ENCODE results near the gene NUP58. TPM values are rescaled to one million over a fixed set of nuclear protein-coding genes. Genes with fewer than 3 reads are reported as not detected.

The NUP58 gene
- total RNA-seq, 1 donor from 2014 or later: 133 TPM

GRCh38 chr13:25330541-25330940 is 29.1 kb downstream of the NUP58 start:
- TF ChIP-seq CTCF (IDR thresholded peaks at IDR 0.05; ENCODE audit: insufficient read depth, low read length, severe bottlenecking): no peak
- peaks cover 4% of the 10 kb centered on the region for H3K36me3 ChIP-seq (ENCODE audit: control insufficient read depth, insufficient read depth, low read length)
- FAIRE-seq (no peak), DNase-seq (ENCODE audit: low read depth) (peak; percentile 23)
- no peak overlapping the region for H3K4me3 ChIP-seq (ENCODE audit: low read depth, low read length)
- H3K27me3 ChIP-seq (ENCODE audit: control insufficient read depth, insufficient read depth, low read length): no peaks in the 10 kb centered on the region

GRCh38 chr13:25335856-25336255 is 34.4 kb downstream of the NUP58 start:
- DNase-seq (ENCODE audit: low read depth) (no peak), FAIRE-seq (no peak)
- H3K27me3 ChIP-seq (ENCODE audit: control insufficient read depth, insufficient read depth, low read length): no peaks in the 10 kb centered on the region
- no peak for TF ChIP-seq CTCF (IDR thresholded peaks at IDR 0.05; ENCODE audit: insufficient read depth, low read length, severe bottlenecking)
- H3K36me3 ChIP-seq (ENCODE audit: control insufficient read depth, insufficient read depth, low read length): peaks cover 6% of the 10 kb centered on the region
- H3K4me3 ChIP-seq (ENCODE audit: low read depth, low read length): no peak overlapping the region

GRCh38 chr13:25345576-25345975 is 44.2 kb downstream of the NUP58 start:
- no peak for FAIRE-seq
- Histone ChIP-seq H3K36me3 (ENCODE audit: control insufficient read depth, insufficient read depth, low read length) (no peaks in the 10 kb centered on the region), H3K27me3 (ENCODE audit: control insufficient read depth, insufficient read depth, low read length) (no peaks in the 10 kb centered on the region), H3K4me3 (ENCODE audit: low read depth, low read length) (no peak overlapping the region)
- peak; percentile 22 for DNase-seq (ENCODE audit: low read depth)
- no peak for TF ChIP-seq CTCF (IDR thresholded peaks at IDR 0.05; ENCODE audit: insufficient read depth, low read length, severe bottlenecking)

- no peak for FAIRE-seq
- Histone ChIP-seq H3K36me3 (ENCODE audit: control insufficient read depth, insufficient read depth, low read length) (no peaks in the 10 kb centered on the region), H3K27me3 (ENCODE audit: control insufficient read depth, insufficient read depth, low read length) (no peaks in the 10 kb centered on the region), H3K4me3 (ENCODE audit: low read depth, low read length) (no peak overlapping the region)
- no peak for TF ChIP-seq CTCF (IDR thresholded peaks at IDR 0.05; ENCODE audit: insufficient read depth, low read length, severe bottlenecking)
- no peak for DNase-seq (ENCODE audit: low read depth)
These were observed 45.7 kb downstream of the NUP58 start for GRCh38 chr13:25347151-25347550.

- no peak overlapping the region for H3K4me3 ChIP-seq (ENCODE audit: low read depth, low read length)
- FAIRE-seq: no peak
- peak; percentile 17 for DNase-seq (ENCODE audit: low read depth)
- TF ChIP-seq CTCF (IDR thresholded peaks at IDR 0.05; ENCODE audit: insufficient read depth, low read length, severe bottlenecking): no peak
- H3K36me3 ChIP-seq (ENCODE audit: control insufficient read depth, insufficient read depth, low read length): no peaks in the 10 kb centered on the region
- no peaks in the 10 kb centered on the region for H3K27me3 ChIP-seq (ENCODE audit: control insufficient read depth, insufficient read depth, low read length)
These were observed 50.0 kb downstream of the NUP58 start for GRCh38 chr13:25351404-25351803.

- FAIRE-seq (no peak), DNase-seq (ENCODE audit: low read depth) (no peak)
- no peak for TF ChIP-seq CTCF (IDR thresholded peaks at IDR 0.05; ENCODE audit: insufficient read depth, low read length, severe bottlenecking)
- Histone ChIP-seq H3K36me3 (ENCODE audit: control insufficient read depth, insufficient read depth, low read length) (no peaks in the 10 kb centered on the region), H3K4me3 (ENCODE audit: low read depth, low read length) (no peak overlapping the region), H3K27me3 (ENCODE audit: control insufficient read depth, insufficient read depth, low read length) (no peaks in the 10 kb centered on the region)
These were observed 50.8 kb downstream of the NUP58 start for GRCh38 chr13:25352230-25352629.
